Measurements from ENCODE around the gene SORCS3.

- TF ChIP-seq CTCF (IDR thresholded peaks at IDR 0.05) (no peak), POLR2A (IDR thresholded peaks at IDR 0.05) (no peak)
These were observed 513.6 kb downstream of the SORCS3 start for GRCh38 chr10:105154736-105155135.

Measured in lower leg skin (tissue), 3 donors.